Mammary epithelial cell (primary cell): ENCODE results near the gene NHLH2.

Experiments
- EZH2 ChIP-seq: IDR thresholded peaks from 2 replicates; pipeline ENCODE4 v1.6.1; 2012; ENCODE audit warnings: low read length, inconsistent platforms, borderline replicate concordance
- TF ChIP-seq, protein P1 (sequence below), 2 donors: IDR thresholded peaks in 1 of 2; conservative IDR thresholded peaks in 1 of 2; 2 replicates each; pipeline ENCODE4 v1.5.1; 2011 to 2012; ENCODE audit warnings: inconsistent platforms in 2 of 2, low read length in 2 of 2, mild to moderate bottlenecking in 2 of 2, control low read depth in 1 of 2, low read depth in 1 of 2; ENCODE audit not compliant: insufficient read depth in 1 of 2; ENCODE audit errors: extremely low read depth in 1 of 2

- TF ChIP-seq, protein P1, sequence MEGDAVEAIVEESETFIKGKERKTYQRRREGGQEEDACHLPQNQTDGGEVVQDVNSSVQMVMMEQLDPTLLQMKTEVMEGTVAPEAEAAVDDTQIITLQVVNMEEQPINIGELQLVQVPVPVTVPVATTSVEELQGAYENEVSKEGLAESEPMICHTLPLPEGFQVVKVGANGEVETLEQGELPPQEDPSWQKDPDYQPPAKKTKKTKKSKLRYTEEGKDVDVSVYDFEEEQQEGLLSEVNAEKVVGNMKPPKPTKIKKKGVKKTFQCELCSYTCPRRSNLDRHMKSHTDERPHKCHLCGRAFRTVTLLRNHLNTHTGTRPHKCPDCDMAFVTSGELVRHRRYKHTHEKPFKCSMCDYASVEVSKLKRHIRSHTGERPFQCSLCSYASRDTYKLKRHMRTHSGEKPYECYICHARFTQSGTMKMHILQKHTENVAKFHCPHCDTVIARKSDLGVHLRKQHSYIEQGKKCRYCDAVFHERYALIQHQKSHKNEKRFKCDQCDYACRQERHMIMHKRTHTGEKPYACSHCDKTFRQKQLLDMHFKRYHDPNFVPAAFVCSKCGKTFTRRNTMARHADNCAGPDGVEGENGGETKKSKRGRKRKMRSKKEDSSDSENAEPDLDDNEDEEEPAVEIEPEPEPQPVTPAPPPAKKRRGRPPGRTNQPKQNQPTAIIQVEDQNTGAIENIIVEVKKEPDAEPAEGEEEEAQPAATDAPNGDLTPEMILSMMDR (conservative IDR thresholded peaks at IDR 0.05 in 1 of 2, IDR thresholded peaks at IDR 0.05 in 1 of 2; ENCODE audit: extremely low read depth in 1 of 2, insufficient read depth in 1 of 2, low read depth in 1 of 2, low read length in 2 of 2), result no peak
- no peak for TF ChIP-seq EZH2
Measured at GRCh38 chr1:115890580-115890979, 49.7 kb upstream of the NHLH2 start.
